ENCODE data around the gene SLC30A1. TPM values are rescaled to one million over a fixed set of nuclear protein-coding genes. Genes with fewer than 3 reads are reported as not detected.

The SLC30A1 gene
- polyA plus RNA-seq, 3 donors = 11.9 to 15.4 (median 13.2) TPM

DNA sequence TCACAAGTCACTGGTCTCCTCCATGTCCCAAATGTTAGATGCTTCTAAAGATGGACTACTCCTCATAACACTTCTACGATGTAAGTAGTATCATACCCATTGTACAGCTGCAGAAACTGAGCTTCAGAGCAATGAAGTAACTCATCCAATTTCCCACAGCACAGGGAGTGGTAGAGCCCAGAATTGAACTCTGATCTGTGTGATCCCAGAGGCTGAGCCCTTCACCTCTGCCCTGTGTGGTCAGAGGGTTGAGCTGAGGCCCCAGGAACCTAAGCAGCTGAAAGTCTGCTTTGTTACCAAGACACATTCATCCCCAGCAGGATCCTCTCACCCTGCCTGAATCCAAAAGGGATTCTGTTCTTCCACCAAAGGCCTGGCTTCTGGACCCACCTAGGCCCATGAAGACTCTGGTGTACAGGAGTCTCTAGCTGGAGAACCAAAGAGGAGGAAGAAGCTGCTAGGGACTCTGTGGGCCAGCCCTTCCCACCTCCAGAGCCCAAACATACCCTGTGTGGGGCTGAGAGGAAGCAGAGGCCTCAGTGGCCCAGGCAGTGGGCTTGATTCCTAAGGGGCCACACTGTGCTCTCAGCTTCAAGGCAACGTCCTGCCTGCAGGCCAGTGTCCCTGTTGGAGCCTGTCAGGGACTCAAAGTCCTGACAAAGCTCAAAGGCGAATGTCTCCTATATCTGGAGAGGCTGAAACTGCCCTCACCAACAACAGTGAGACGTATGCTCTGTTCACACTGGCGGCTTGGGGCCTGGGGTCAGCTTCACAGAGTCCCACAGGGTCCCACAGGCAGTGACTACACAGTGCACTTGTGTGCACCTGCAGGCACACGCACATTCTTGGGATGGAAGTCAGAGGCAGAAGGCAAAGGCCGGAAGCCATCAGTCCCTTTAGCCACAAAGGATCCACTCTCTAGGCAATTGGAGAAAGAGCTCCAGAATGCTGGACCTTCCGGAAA lies 40.4 kb upstream of the SLC30A1 start:
- Mint-ChIP-seq H3K27ac (no peak overlapping the region), H3K27me3 (ENCODE audit: low read depth in 3 of 3) (peaks cover 0 to 5% (median 1%) of the 10 kb centered on the region in 3 donors), H3K4me1 (peaks cover 4% of the 10 kb centered on the region), H3K4me3 (no peak overlapping the region), H3K36me3 (no peaks in the 10 kb centered on the region), H3K9me3 (no peaks in the 10 kb centered on the region)
- Histone ChIP-seq H4K20me1 (ENCODE audit: insufficient read depth, low read length) (no peaks in the 10 kb centered on the region), H2AFZ (ENCODE audit: insufficient read depth, low read depth, low read length, poor library complexity, severe bottlenecking) (peak overlapping the region; percentile 5), H3K4me1 (ENCODE audit: control insufficient read depth in 1 of 2, insufficient read depth in 2 of 2, low read length in 2 of 2) (peaks cover 6% of the 10 kb centered on the region in 2 donors), H3K36me3 (replicated peaks in 1 of 2; ENCODE audit: control insufficient read depth in 1 of 2, insufficient read depth in 2 of 2, low read length in 2 of 2) (no peaks in the 10 kb centered on the region), H3K27ac (ENCODE audit: low read depth in 1 of 2, low read length in 2 of 2) (no peak overlapping the region), H3K9me3 (replicated peaks in 1 of 2; ENCODE audit: control insufficient read depth in 1 of 2, insufficient read depth in 1 of 2, low read length in 2 of 2) (no peaks in the 10 kb centered on the region), H3K4me3 (replicated peaks in 1 of 3; ENCODE audit: low read depth in 2 of 3, low read length in 3 of 3) (no peak overlapping the region), H3K4me2 (replicated peaks; ENCODE audit: extremely low read depth, low read length, poor library complexity, severe bottlenecking) (no peak overlapping the region), H3K79me2 (ENCODE audit: insufficient read depth, low read length) (no peaks in the 10 kb centered on the region), H3K9ac (ENCODE audit: insufficient read depth, low read length, poor library complexity, severe bottlenecking) (no peak overlapping the region), H3K27me3 (ENCODE audit: control insufficient read depth in 2 of 2, insufficient read depth in 2 of 2, low read length in 2 of 2) (no peaks in the 10 kb centered on the region)
- intact Hi-C loops (cut with micrococcal nuclease) = no loop called here
- TF ChIP-seq, protein P1, sequence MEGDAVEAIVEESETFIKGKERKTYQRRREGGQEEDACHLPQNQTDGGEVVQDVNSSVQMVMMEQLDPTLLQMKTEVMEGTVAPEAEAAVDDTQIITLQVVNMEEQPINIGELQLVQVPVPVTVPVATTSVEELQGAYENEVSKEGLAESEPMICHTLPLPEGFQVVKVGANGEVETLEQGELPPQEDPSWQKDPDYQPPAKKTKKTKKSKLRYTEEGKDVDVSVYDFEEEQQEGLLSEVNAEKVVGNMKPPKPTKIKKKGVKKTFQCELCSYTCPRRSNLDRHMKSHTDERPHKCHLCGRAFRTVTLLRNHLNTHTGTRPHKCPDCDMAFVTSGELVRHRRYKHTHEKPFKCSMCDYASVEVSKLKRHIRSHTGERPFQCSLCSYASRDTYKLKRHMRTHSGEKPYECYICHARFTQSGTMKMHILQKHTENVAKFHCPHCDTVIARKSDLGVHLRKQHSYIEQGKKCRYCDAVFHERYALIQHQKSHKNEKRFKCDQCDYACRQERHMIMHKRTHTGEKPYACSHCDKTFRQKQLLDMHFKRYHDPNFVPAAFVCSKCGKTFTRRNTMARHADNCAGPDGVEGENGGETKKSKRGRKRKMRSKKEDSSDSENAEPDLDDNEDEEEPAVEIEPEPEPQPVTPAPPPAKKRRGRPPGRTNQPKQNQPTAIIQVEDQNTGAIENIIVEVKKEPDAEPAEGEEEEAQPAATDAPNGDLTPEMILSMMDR (IDR thresholded peaks at IDR 0.05) = no peak
- DNase-seq = no peak
- 75% methylated on average over 7 of the region's 8 CpGs for WGBS (ENCODE audit: insufficient coverage)

DNA sequence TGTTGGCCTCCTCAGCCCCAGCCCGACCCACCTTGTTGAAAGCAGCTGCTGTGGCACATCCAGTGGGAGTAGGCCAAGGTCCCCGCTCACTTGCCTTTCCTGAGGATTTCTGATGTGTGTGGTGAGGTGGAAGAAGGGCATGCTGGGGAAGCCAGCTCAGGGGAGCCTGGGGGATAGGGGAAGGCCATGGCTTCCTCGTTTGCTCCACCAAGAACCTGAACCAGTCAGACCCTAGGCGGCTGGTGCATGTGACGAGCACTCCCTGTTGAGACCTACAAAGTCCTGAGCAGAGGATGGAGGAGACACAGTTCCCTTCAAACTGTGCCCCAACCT lies 38.0 kb upstream of the SLC30A1 start:
- Mint-ChIP-seq H3K36me3 (no peaks in the 10 kb centered on the region), H3K9me3 (peaks cover 0 to 2% (median 0%) of the 10 kb centered on the region in 7 donors), H3K27ac (peak overlapping the region in 2 of 7 donors; percentile 37 to 38), H3K4me1 (peaks cover 26% of the 10 kb centered on the region), H3K4me3 (no peak overlapping the region), H3K27me3 (ENCODE audit: low read depth in 3 of 3) (no peaks in the 10 kb centered on the region)
- TF ChIP-seq, protein P1 (IDR thresholded peaks at IDR 0.05) = no peak
- H3K79me2 ChIP-seq (ENCODE audit: insufficient read depth, low read length) = no peaks in the 10 kb centered on the region
- H3K27me3 ChIP-seq (ENCODE audit: control insufficient read depth in 2 of 2, insufficient read depth in 2 of 2, low read length in 2 of 2) = no peaks in the 10 kb centered on the region
- H3K4me1 ChIP-seq (ENCODE audit: control insufficient read depth in 1 of 2, insufficient read depth in 2 of 2, low read length in 2 of 2) = peaks cover 27 to 28% of the 10 kb centered on the region in 2 donors
- H3K4me2 ChIP-seq (replicated peaks; ENCODE audit: extremely low read depth, low read length, poor library complexity, severe bottlenecking) = no peak overlapping the region
- H3K9me3 ChIP-seq (replicated peaks in 1 of 2; ENCODE audit: control insufficient read depth in 1 of 2, insufficient read depth in 1 of 2, low read length in 2 of 2) = no peaks in the 10 kb centered on the region
- no peak overlapping the region for H2AFZ ChIP-seq (ENCODE audit: insufficient read depth, low read depth, low read length, poor library complexity, severe bottlenecking)
- DNase-seq = no peak
- no peak overlapping the region for H3K9ac ChIP-seq (ENCODE audit: insufficient read depth, low read length, poor library complexity, severe bottlenecking)
- H3K36me3 ChIP-seq (replicated peaks in 1 of 2; ENCODE audit: control insufficient read depth in 1 of 2, insufficient read depth in 2 of 2, low read length in 2 of 2) = no peaks in the 10 kb centered on the region
- 100% methylated on average over 5 of the region's 5 CpGs for WGBS (ENCODE audit: insufficient coverage)
- intact Hi-C loops (cut with micrococcal nuclease) = no loop called here
- no peak overlapping the region for H3K27ac ChIP-seq (ENCODE audit: low read depth in 1 of 2, low read length in 2 of 2)
- H4K20me1 ChIP-seq (ENCODE audit: insufficient read depth, low read length) = no peaks in the 10 kb centered on the region
- H3K4me3 ChIP-seq (replicated peaks in 1 of 3; ENCODE audit: low read depth in 2 of 3, low read length in 3 of 3) = no peak overlapping the region

Measured in CD14-positive monocyte (primary cell).